Lower lobe of right lung (tissue), 2 donors: ENCODE results near the gene VPS45. TPM values are rescaled to one million over a fixed set of nuclear protein-coding genes. Genes with fewer than 3 reads are reported as not detected.
A peak's percentile ranks its signal among the peaks of the same experiment; 100 is the strongest.

Source experiments
- ATAC-seq, 2 donors: fragments of 200-7000 bp; cut with Tn5 transposase; one replicate each; pipeline ENCODE4 v1.9.1; 2020 to 2022; ENCODE audit warnings: mild to moderate bottlenecking in 2 of 2, moderate library complexity in 2 of 2
- DNase-seq: peaks from one replicate; pipeline ENCODE4 v3.0.0-alpha.2; 2020
- H3K27ac ChIP-seq: fragments of 200-600 bp; one replicate; pipeline ENCODE4 v1.8.0; 2022
- H3K27me3 ChIP-seq: fragments of 200-600 bp; one replicate; pipeline ENCODE4 v1.8.0; 2022; ENCODE audit warnings: low read depth
- H3K36me3 ChIP-seq: fragments of 200-600 bp; one replicate; pipeline ENCODE4 v1.8.0; 2022; ENCODE audit warnings: mild to moderate bottlenecking
- H3K4me1 ChIP-seq: fragments of 200-600 bp; one replicate; pipeline ENCODE4 v1.8.0; 2022
- H3K4me3 ChIP-seq: fragments of 200-600 bp; one replicate; pipeline ENCODE4 v1.8.0; 2022; ENCODE audit warnings: mild to moderate bottlenecking
- H3K9me3 ChIP-seq: fragments of 200-600 bp; one replicate; pipeline ENCODE4 v1.8.0; 2022
- CTCF ChIP-seq: fragments of 200-600 bp; IDR thresholded peaks from one replicate; pipeline ENCODE4 v1.8.0; 2022; ENCODE audit warnings: antibody characterized with exemption, mild to moderate bottlenecking
- intact Hi-C: fragments of 100-400 bp; cut with DNase I; formaldehyde crosslinking; loops from one replicate; pipeline ENCODE4 v1.11.0; 2022
- total RNA-seq: library from RNA; stranded (reverse); fragmentation: NEBNext Ultra II Directional; extraction: Animal tissue kit (Norgen Biotek cat#: 25700); gene quantifications from one replicate; pipeline ENCODE4 v1.2.1, GENCODE V29; 2021
- donor health status: DM: no; HTN: yes; CAD: no; lungs with severe emphysema.

VPS45 gene
- total RNA-seq, 1 donor from 2014 or later = 36.1 TPM

- DNase-seq = no peak
- peaks cover 42% of the 10 kb centered on the region for H3K36me3 ChIP-seq
- no peak for TF ChIP-seq CTCF
- no peaks in the 10 kb centered on the region for H3K27me3 ChIP-seq
- ATAC-seq = peak; percentile 6 to 47
- intact Hi-C loops = no loop called here
- peaks cover 41% of the 10 kb centered on the region for H3K4me1 ChIP-seq
- H3K4me3 ChIP-seq = peak overlapping the region; percentile 74
- no peaks in the 10 kb centered on the region for H3K9me3 ChIP-seq
- peak overlapping the region; percentile 88 for H3K27ac ChIP-seq
Observed at GRCh38 chr1:150152182-150152536, 84.6 kb downstream of the VPS45 start.

DNA sequence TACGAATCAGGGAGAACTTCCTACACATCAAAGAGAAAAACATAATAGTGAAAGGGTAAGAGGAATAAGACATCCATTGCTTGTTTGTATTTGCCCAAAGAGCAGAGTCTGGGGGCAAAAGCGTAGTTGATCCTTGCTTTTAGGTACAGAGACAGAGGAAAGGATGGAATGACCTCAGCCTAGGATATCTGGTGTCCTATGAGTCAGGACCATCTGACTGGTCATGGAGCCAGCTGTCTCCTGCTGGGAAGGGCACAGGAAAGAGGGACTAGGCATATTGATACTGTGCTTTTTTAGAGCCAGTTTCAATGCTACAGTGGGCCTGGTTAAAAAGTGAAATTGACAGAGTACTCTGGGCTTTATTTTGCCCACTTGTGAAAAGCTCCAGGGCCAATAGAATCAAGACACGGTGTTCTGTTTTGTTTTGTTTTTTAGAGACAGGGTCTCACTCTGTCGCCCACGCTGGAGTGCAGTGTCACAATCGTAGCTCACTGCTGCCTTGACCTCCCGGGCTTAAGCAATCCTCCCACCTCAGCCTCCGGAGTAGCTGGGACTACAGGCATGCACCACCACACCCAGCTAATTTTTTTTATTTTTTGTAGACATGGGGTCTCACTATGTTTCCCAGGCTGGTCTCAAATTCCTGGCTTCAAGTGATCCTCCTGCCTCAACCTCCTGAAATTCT is 85.3 kb downstream of the VPS45 start:
- H3K4me1 ChIP-seq = peaks cover 41% of the 10 kb centered on the region
- peak overlapping the region; percentile 4 for H3K4me3 ChIP-seq
- peaks cover 49% of the 10 kb centered on the region for H3K36me3 ChIP-seq
- intact Hi-C loops = no loop called here
- H3K27me3 ChIP-seq = no peaks in the 10 kb centered on the region
- no peak for ATAC-seq
- peak overlapping the region; percentile 60 for H3K27ac ChIP-seq
- no peak for TF ChIP-seq CTCF
- peak; percentile 59 for DNase-seq
- no peaks in the 10 kb centered on the region for H3K9me3 ChIP-seq

- no peak for TF ChIP-seq CTCF
- H3K4me3 ChIP-seq = no peak overlapping the region
- no peaks in the 10 kb centered on the region for H3K27me3 ChIP-seq
- H3K9me3 ChIP-seq = no peaks in the 10 kb centered on the region
- H3K36me3 ChIP-seq = peaks cover 59% of the 10 kb centered on the region
- intact Hi-C loops = no loop called here
- no peak for ATAC-seq
- no peak overlapping the region for H3K27ac ChIP-seq
- DNase-seq = no peak
- peaks cover 40% of the 10 kb centered on the region for H3K4me1 ChIP-seq
Observed at GRCh38 chr1:150154143-150154542, 86.6 kb downstream of the VPS45 start.

DNA sequence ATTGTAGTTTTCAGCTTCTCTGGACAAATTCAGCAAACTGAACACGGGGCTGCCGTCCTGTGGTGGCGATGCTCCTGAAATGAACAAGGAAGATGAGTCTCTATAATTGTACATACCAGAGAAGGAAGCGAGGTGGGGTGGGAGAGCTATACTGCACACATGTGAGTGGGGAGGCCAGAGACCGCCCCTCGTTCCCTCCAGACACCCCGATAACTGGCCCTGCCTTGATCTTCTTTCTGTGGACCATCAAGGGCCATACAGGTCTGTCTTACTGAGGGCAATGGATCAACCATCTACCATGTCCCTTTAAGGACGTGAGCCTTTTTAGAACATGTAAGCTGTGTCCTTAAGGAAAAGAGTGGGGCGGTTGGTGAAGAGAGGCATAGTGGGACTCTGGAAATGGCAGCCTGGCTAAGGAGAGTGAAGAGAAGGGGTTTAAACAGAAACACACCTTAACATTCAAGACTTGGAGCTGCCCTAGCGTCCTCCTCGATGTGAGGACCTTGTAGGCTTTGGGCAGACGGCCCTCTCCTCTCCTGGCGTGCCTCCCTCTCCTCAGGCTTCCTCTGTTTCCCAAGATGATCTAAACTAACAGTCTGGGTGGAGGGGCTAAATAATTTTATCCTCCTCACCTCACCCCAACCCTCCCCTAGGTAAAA is 88.0 kb downstream of the VPS45 start:
- no peak for TF ChIP-seq CTCF
- DNase-seq (no peak), ATAC-seq (no peak)
- Histone ChIP-seq H3K36me3 (peaks cover 67% of the 10 kb centered on the region), H3K27ac (peak overlapping the region; percentile 18), H3K9me3 (no peaks in the 10 kb centered on the region), H3K27me3 (no peaks in the 10 kb centered on the region), H3K4me3 (no peak overlapping the region), H3K4me1 (peaks cover 46% of the 10 kb centered on the region)
- intact Hi-C loops = no loop called here

- no peaks in the 10 kb centered on the region for H3K27me3 ChIP-seq
- ATAC-seq (no peak), DNase-seq (no peak)
- intact Hi-C loops = no loop called here
- peaks cover 48% of the 10 kb centered on the region for H3K4me1 ChIP-seq
- peaks cover 67% of the 10 kb centered on the region for H3K36me3 ChIP-seq
- no peak overlapping the region for H3K27ac ChIP-seq
- H3K4me3 ChIP-seq = no peak overlapping the region
- no peak for TF ChIP-seq CTCF
- H3K9me3 ChIP-seq = no peaks in the 10 kb centered on the region
Observed at GRCh38 chr1:150156868-150157603, 89.5 kb downstream of the VPS45 start.
